MG63 (cell line): ENCODE measurements around the gene ANXA10. TPM values are rescaled to one million over a fixed set of nuclear protein-coding genes. Genes with fewer than 3 reads are reported as not detected.

Source experiments
- total RNA-seq: library from RNA; depleted of rRNA; stranded (reverse); fragments of >200 nt; shearing (Covaris generic); gene quantifications from 2 replicates; pipeline ENCODE4 v1.2.3, GENCODE V29; 2014; ENCODE audit warnings: low replicate concordance; rRNA removed

The ANXA10 gene
- total RNA-seq, 1 experiment from 2014 or later, result not detected

Other genes with a start within 250 kb of the ANXA10 start
- 7.7 and 11.1 TPM in 2 replicates for gene DDX60, start 226.2 kb downstream of the ANXA10 start, total RNA-seq